HEK293 (cell line): ENCODE measurements around the gene PAF1.

Source experiments
- CTCF ChIA-PET: fragments of 350-600 bp; formaldehyde crosslinking; extraction: SDS; loops from one replicate; lab custom pipeline; 2021; ENCODE audit warnings: antibody characterized with exemption; lab: Yijun Ruan, JAX
- POLR2A ChIA-PET: fragments of 300-600 bp; formaldehyde crosslinking; extraction: SDS; loops from one replicate; lab custom pipeline; 2020; ENCODE audit warnings: antibody characterized with exemption, inconsistent platforms; lab: Yijun Ruan, JAX
- H3K27ac ChIP-seq: fragments of 200-500 bp; sonication (Bioruptor generic); 2 replicates; pipeline ENCODE4 v1.5.1; 2014; ENCODE audit warnings: low read depth, low read length, control low read depth, inconsistent platforms; ENCODE audit errors: extremely low read depth
- H3K36me3 ChIP-seq, 2 experiments: fragments of 200-500 bp in 1 of 2; sonication (Bioruptor generic) in 1 of 2; 1 replicate in 1 of 2; 2 replicates in 1 of 2; pipeline ENCODE4 v1.5.1; 2014 to 2017; ENCODE audit warnings: inconsistent platforms in 2 of 2, low read length in 2 of 2; ENCODE audit not compliant: control insufficient read depth in 2 of 2, insufficient read depth in 1 of 2
- H3K4me1 ChIP-seq: fragments of 200-500 bp; sonication (Bioruptor generic); 2 replicates; pipeline ENCODE4 v1.5.1; 2014; ENCODE audit warnings: mild to moderate bottlenecking, low read length, inconsistent platforms; ENCODE audit not compliant: control insufficient read depth, insufficient read depth
- H3K4me3 ChIP-seq: 2 replicates; pipeline ENCODE4 v1.5.1; 2011; ENCODE audit warnings: low read depth, mild to moderate bottlenecking, control low read depth, low read length, moderate library complexity
- H3K9me3 ChIP-seq: fragments of 200-500 bp; sonication (Bioruptor generic); 2 replicates; pipeline ENCODE4 v1.5.1; 2014; ENCODE audit warnings: low read depth, low read length, inconsistent platforms; ENCODE audit not compliant: control insufficient read depth, insufficient read depth
- HOXD13 ChIP-seq: sonication (generic); formaldehyde crosslinking; IDR thresholded peaks from 2 replicates; pipeline ENCODE4 v1.8.0; 2022; ENCODE audit warnings: missing genetic modification reagents, borderline replicate concordance
- MEIS1 ChIP-seq: sonication (generic); formaldehyde crosslinking; IDR thresholded peaks from 2 replicates; pipeline ENCODE4 v1.8.1; 2022; ENCODE audit warnings: missing genetic modification reagents, mild to moderate bottlenecking, borderline replicate concordance
- MZF1 ChIP-seq: fragments of 450-650 bp; formaldehyde crosslinking; IDR thresholded peaks from 2 replicates; pipeline ENCODE4 v1.5.1; 2017; ENCODE audit warnings: missing biosample characterization, missing genetic modification characterization, borderline replicate concordance
- ZBTB48 ChIP-seq: fragments of 450-650 bp; formaldehyde crosslinking; IDR thresholded peaks from 2 replicates; pipeline ENCODE4 v1.5.1; 2016; ENCODE audit warnings: missing biosample characterization, missing genetic modification characterization
- ZFP3 ChIP-seq: fragments of 450-650 bp; formaldehyde crosslinking; IDR thresholded peaks from 2 replicates; pipeline ENCODE4 v1.5.1; 2016; ENCODE audit warnings: low read depth, missing biosample characterization, missing genetic modification characterization
- ZNF169 ChIP-seq: fragments of 450-650 bp; formaldehyde crosslinking; IDR thresholded peaks from 2 replicates; pipeline ENCODE4 v1.5.1; 2016; ENCODE audit warnings: missing biosample characterization, missing genetic modification characterization
- ZNF366 ChIP-seq: fragments of 450-650 bp; formaldehyde crosslinking; conservative IDR thresholded peaks from 2 replicates; pipeline ENCODE4 v1.5.1; 2016; ENCODE audit warnings: missing biosample characterization, missing genetic modification characterization
- ZNF423 ChIP-seq: fragments of 450-650 bp; formaldehyde crosslinking; IDR thresholded peaks from 2 replicates; pipeline ENCODE4 v1.5.1; 2016; ENCODE audit warnings: missing biosample characterization, missing genetic modification characterization
- ZNF426 ChIP-seq: fragments of 450-650 bp; formaldehyde crosslinking; IDR thresholded peaks from 2 replicates; pipeline ENCODE4 v1.5.1; 2017; ENCODE audit warnings: missing biosample characterization, missing genetic modification characterization, mild to moderate bottlenecking, inconsistent platforms, moderate library complexity
- ZNF521 ChIP-seq: fragments of 450-650 bp; formaldehyde crosslinking; IDR thresholded peaks from 2 replicates; pipeline ENCODE4 v1.5.1; 2017; ENCODE audit warnings: missing biosample characterization, mild to moderate bottlenecking, missing genetic modification characterization
- ZNF664 ChIP-seq: fragments of 450-650 bp; formaldehyde crosslinking; IDR thresholded peaks from 2 replicates; pipeline ENCODE4 v1.5.1; 2016; ENCODE audit warnings: missing biosample characterization, missing genetic modification characterization
- ZNF768 ChIP-seq: fragments of 450-650 bp; formaldehyde crosslinking; IDR thresholded peaks from 2 replicates; pipeline ENCODE4 v1.5.1; 2018; ENCODE audit warnings: missing biosample characterization, mild to moderate bottlenecking, missing genetic modification characterization
- ZNF837 ChIP-seq: fragments of 450-650 bp; formaldehyde crosslinking; IDR thresholded peaks from 2 replicates; pipeline ENCODE4 v1.5.1; 2016; ENCODE audit warnings: missing biosample characterization, missing genetic modification characterization
- TF ChIP-seq, protein P1 (sequence below): fragments of 450-650 bp; formaldehyde crosslinking; IDR thresholded peaks from 2 replicates; pipeline ENCODE4 v1.5.1; 2016; ENCODE audit warnings: missing biosample characterization, missing genetic modification characterization
- TF ChIP-seq, protein P2 (sequence below): fragments of 450-650 bp; formaldehyde crosslinking; IDR thresholded peaks from 2 replicates; pipeline ENCODE4 v1.5.1; 2016; ENCODE audit warnings: missing biosample characterization, missing genetic modification characterization
- TF ChIP-seq, protein P3 (sequence below): fragments of 450-650 bp; formaldehyde crosslinking; IDR thresholded peaks from 2 replicates; pipeline ENCODE4 v1.5.1; 2017; ENCODE audit warnings: missing biosample characterization, missing genetic modification characterization
- TF ChIP-seq, protein P4 (sequence below): fragments of 450-650 bp; formaldehyde crosslinking; IDR thresholded peaks from 2 replicates; pipeline ENCODE4 v1.5.1; 2016; ENCODE audit warnings: missing biosample characterization, missing genetic modification characterization

The PAF1 gene

DNA sequence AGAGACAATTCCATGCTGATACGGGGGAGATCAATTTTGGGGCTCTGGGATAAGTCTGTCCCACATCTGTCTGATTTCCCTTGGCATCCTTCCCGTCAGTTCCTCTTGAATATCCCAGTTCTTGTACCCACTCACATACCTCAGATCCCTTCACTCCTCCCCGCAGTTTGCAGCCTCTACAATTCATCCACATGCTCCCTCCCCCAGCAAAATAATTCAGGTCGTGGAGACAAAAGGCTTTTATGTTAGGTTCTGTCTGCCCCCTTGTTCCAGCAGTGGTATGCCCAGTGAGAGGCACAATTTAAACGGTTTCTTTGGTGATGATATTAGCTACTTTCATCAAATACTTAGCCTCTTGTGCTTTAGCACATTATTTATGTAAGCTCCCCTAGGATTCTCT, 35.3 kb upstream of the PAF1 start:
- ChIA-PET CTCF (interaction anchor here (0.5 to 4.2 kb wide), 8 partner anchors 9 to 80 kb away, joined by 3 to 20 read pairs (median 4); partner anchors contain the start of gene PLEKHG2), POLR2A (interaction anchor here (0.6 to 13.3 kb wide), 8 partner anchors 9 to 773 kb away, joined by 3 to 255 read pairs (median 11); partner anchors contain the start of genes MED29, PAF1, RPS16 and SUPT5H)
- Histone ChIP-seq H3K36me3 (peaks cover 34 to 41% of the 10 kb centered on the region in 2 experiments), H3K9me3 (no peaks in the 10 kb centered on the region), H3K27ac (no peak overlapping the region), H3K4me3 (no peak overlapping the region), H3K4me1 (peaks cover 5% of the 10 kb centered on the region)
- TF ChIP-seq ZNF366 (tag by site-specific recombination) (peak; percentile 30; the same call in 1 of the 2 replicates), ZNF521 (tag by site-specific recombination) (no peak), HOXD13 (CRISPR knock-in tag) (no peak), MEIS1 (CRISPR knock-in tag) (no peak), ZNF423 (no peak), ZNF664 (tag by site-specific recombination) (no peak), ZNF426 (tag by site-specific recombination) (no peak), ZNF768 (tag by site-specific recombination) (no peak), MZF1 (tag by site-specific recombination) (no peak), ZNF169 (tag by site-specific recombination) (no peak), ZFP3 (tag by site-specific recombination) (no peak), ZNF837 (tag by site-specific recombination) (no peak), ZBTB48 (no peak)
- TF ChIP-seq, protein P1, sequence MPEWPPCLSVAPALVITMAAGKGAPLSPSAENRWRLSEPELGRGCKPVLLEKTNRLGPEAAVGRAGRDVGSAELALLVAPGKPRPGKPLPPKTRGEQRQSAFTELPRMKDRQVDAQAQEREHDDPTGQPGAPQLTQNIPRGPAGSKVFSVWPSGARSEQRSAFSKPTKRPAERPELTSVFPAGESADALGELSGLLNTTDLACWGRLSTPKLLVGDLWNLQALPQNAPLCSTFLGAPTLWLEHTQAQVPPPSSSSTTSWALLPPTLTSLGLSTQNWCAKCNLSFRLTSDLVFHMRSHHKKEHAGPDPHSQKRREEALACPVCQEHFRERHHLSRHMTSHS (tag by site-specific recombination) = no peak
- TF ChIP-seq, protein P2, sequence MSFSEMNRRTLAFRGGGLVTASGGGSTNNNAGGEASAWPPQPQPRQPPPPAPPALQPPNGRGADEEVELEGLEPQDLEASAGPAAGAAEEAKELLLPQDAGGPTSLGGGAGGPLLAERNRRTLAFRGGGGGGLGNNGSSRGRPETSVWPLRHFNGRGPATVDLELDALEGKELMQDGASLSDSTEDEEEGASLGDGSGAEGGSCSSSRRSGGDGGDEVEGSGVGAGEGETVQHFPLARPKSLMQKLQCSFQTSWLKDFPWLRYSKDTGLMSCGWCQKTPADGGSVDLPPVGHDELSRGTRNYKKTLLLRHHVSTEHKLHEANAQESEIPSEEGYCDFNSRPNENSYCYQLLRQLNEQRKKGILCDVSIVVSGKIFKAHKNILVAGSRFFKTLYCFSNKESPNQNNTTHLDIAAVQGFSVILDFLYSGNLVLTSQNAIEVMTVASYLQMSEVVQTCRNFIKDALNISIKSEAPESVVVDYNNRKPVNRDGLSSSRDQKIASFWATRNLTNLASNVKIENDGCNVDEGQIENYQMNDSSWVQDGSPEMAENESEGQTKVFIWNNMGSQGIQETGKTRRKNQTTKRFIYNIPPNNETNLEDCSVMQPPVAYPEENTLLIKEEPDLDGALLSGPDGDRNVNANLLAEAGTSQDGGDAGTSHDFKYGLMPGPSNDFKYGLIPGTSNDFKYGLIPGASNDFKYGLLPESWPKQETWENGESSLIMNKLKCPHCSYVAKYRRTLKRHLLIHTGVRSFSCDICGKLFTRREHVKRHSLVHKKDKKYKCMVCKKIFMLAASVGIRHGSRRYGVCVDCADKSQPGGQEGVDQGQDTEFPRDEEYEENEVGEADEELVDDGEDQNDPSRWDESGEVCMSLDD (tag by site-specific recombination) = no peak
- TF ChIP-seq, protein P3, sequence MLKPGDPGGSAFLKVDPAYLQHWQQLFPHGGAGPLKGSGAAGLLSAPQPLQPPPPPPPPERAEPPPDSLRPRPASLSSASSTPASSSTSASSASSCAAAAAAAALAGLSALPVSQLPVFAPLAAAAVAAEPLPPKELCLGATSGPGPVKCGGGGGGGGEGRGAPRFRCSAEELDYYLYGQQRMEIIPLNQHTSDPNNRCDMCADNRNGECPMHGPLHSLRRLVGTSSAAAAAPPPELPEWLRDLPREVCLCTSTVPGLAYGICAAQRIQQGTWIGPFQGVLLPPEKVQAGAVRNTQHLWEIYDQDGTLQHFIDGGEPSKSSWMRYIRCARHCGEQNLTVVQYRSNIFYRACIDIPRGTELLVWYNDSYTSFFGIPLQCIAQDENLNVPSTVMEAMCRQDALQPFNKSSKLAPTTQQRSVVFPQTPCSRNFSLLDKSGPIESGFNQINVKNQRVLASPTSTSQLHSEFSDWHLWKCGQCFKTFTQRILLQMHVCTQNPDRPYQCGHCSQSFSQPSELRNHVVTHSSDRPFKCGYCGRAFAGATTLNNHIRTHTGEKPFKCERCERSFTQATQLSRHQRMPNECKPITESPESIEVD (tag by site-specific recombination) = no peak
- TF ChIP-seq, protein P4, sequence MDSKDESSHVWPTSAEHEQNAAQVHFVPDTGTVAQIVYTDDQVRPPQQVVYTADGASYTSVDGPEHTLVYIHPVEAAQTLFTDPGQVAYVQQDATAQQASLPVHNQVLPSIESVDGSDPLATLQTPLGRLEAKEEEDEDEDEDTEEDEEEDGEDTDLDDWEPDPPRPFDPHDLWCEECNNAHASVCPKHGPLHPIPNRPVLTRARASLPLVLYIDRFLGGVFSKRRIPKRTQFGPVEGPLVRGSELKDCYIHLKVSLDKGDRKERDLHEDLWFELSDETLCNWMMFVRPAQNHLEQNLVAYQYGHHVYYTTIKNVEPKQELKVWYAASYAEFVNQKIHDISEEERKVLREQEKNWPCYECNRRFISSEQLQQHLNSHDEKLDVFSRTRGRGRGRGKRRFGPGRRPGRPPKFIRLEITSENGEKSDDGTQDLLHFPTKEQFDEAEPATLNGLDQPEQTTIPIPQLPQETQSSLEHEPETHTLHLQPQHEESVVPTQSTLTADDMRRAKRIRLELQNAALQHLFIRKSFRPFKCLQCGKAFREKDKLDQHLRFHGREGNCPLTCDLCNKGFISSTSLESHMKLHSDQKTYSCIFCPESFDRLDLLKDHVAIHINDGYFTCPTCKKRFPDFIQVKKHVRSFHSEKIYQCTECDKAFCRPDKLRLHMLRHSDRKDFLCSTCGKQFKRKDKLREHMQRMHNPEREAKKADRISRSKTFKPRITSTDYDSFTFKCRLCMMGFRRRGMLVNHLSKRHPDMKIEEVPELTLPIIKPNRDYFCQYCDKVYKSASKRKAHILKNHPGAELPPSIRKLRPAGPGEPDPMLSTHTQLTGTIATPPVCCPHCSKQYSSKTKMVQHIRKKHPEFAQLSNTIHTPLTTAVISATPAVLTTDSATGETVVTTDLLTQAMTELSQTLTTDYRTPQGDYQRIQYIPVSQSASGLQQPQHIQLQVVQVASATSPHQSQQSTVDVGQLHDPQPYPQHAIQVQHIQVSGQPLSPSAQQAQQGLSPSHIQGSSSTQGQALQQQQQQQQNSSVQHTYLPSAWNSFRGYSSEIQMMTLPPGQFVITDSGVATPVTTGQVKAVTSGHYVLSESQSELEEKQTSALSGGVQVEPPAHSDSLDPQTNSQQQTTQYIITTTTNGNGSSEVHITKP = peak; percentile 99
